SK-N-SH (cell line): Measurements from ENCODE around the gene CCDC102A. TPM values are rescaled to one million over a fixed set of nuclear protein-coding genes. Genes with fewer than 3 reads are reported as not detected.

Experiments used
- CTCF ChIA-PET: fragments of 300-600, 350-600 bp; formaldehyde crosslinking; extraction: SDS; loops from one replicate; lab custom pipeline; 2021; lab: Yijun Ruan, JAX
- POLR2A ChIA-PET: fragments of 350-600 bp; sonication (Branson Sonifier 250); formaldehyde crosslinking; extraction: SDS; loops from one replicate; lab custom pipeline; 2020; ENCODE audit warnings: antibody characterized with exemption, inconsistent platforms; lab: Yijun Ruan, JAX
- DNase-seq: peaks from one replicate; pipeline ENCODE4 v3.0.0; 2012
- H2AFZ ChIP-seq: fragments of 200-600 bp; sonication (generic); 2 replicates; pipeline ENCODE4 v1.8.1; 2016; ENCODE audit warnings: antibody characterized with exemption, mild to moderate bottlenecking, low read depth
- H3F3A ChIP-seq: fragments of 200-600 bp; sonication (generic); replicated peaks from 2 replicates; pipeline ENCODE3; 2016; ENCODE audit warnings: antibody characterized with exemption, mild to moderate bottlenecking; ENCODE audit not compliant: insufficient read depth
- H3K27ac ChIP-seq, 2 experiments: fragments of 200-500 bp in 1 of 2; fragments of 200-600 bp in 1 of 2; sonication (Bioruptor generic) in 1 of 2; sonication (generic), shearing (Covaris generic) in 1 of 2; 2 replicates each; pipeline versions ENCODE4 v1.5.1 to v1.6.1; 2014 to 2016; ENCODE audit warnings: low read depth in 2 of 2, inconsistent platforms in 1 of 2, low read length in 1 of 2, mild to moderate bottlenecking in 1 of 2, mixed read lengths in 1 of 2
- H3K27me3 ChIP-seq: fragments of 200-600 bp; sonication (generic), shearing (Covaris generic); 2 replicates; pipeline ENCODE4 v1.6.1; 2016; ENCODE audit warnings: mixed run types; ENCODE audit not compliant: insufficient read depth
- H3K36me3 ChIP-seq, 2 experiments: fragments of 200-500 bp in 1 of 2; fragments of 200-600 bp in 1 of 2; sonication (Bioruptor generic) in 1 of 2; sonication (generic) in 1 of 2; replicated peaks in 1 of 2; 2 replicates each; pipeline versions ENCODE3 to v1.5.1; 2014 to 2016; ENCODE audit warnings: low read length in 1 of 2, mild to moderate bottlenecking in 1 of 2; ENCODE audit not compliant: insufficient read depth in 2 of 2, control insufficient read depth in 1 of 2
- H3K4me1 ChIP-seq, 2 experiments: fragments of 200-500 bp in 1 of 2; fragments of 200-600 bp in 1 of 2; sonication (Bioruptor generic) in 1 of 2; sonication (generic), shearing (Covaris generic) in 1 of 2; 2 replicates each; pipeline versions ENCODE4 v1.5.1 to v1.6.1; 2014 to 2016; ENCODE audit warnings: low read depth in 1 of 2, low read length in 1 of 2, mixed run types in 1 of 2; ENCODE audit not compliant: insufficient read depth in 2 of 2, control insufficient read depth in 1 of 2
- H3K4me2 ChIP-seq: fragments of 200-600 bp; sonication (generic), shearing (Covaris generic); 2 replicates; pipeline ENCODE4 v1.6.1; 2017; ENCODE audit warnings: mixed run types
- H3K4me3 ChIP-seq, 2 experiments: fragments of 200-500 bp in 1 of 2; fragments of 200-600 bp in 1 of 2; sonication (Bioruptor generic) in 1 of 2; sonication (generic), shearing (Covaris generic) in 1 of 2; 2 replicates each; pipeline versions ENCODE4 v1.5.1 to v1.8.1; 2014 to 2016; ENCODE audit warnings: low read depth in 2 of 2, inconsistent platforms in 1 of 2, low read length in 1 of 2, mild to moderate bottlenecking in 1 of 2, mixed read lengths in 1 of 2, moderate library complexity in 1 of 2
- H3K79me2 ChIP-seq: fragments of 200-600 bp; sonication (generic); 2 replicates; pipeline ENCODE4 v1.8.1; 2017; ENCODE audit warnings: mild to moderate bottlenecking; ENCODE audit not compliant: insufficient read depth
- H3K9ac ChIP-seq: fragments of 200-600 bp; sonication (generic); 2 replicates; pipeline ENCODE4 v1.6.1; 2017; ENCODE audit warnings: mixed run types
- H3K9me2 ChIP-seq: fragments of 200-600 bp; sonication (generic); 2 replicates; pipeline ENCODE4 v1.6.1; 2017; ENCODE audit warnings: mixed run types
- H3K9me3 ChIP-seq: fragments of 200-600 bp; sonication (generic); 2 replicates; pipeline ENCODE4 v1.6.1; 2017; ENCODE audit warnings: mixed run types, mild to moderate bottlenecking, moderate library complexity
- H4K20me1 ChIP-seq: fragments of 200-600 bp; sonication (generic); 2 replicates; pipeline ENCODE4 v1.6.1; 2017; ENCODE audit warnings: mild to moderate bottlenecking, mixed run types; ENCODE audit not compliant: insufficient read depth
- FOSL2 ChIP-seq: IDR thresholded peaks from 2 replicates; pipeline ENCODE4 v1.4.0; 2012; ENCODE audit warnings: low read depth, mild to moderate bottlenecking, moderate library complexity, borderline replicate concordance
- JUND ChIP-seq: IDR thresholded peaks from 2 replicates; pipeline ENCODE4 v1.4.0; 2012
- NFIC ChIP-seq: IDR thresholded peaks from 2 replicates; pipeline ENCODE4 v1.4.0; 2012; ENCODE audit warnings: borderline replicate concordance
- NRF1 ChIP-seq: IDR thresholded peaks from 2 replicates; pipeline ENCODE4 v1.6.1; 2012; ENCODE audit warnings: low read depth, mild to moderate bottlenecking, low read length
- POLR2AphosphoS5 ChIP-seq: IDR thresholded peaks from 2 replicates; pipeline ENCODE4 v1.6.1; 2012; ENCODE audit warnings: low read depth, low read length
- RAD21 ChIP-seq: IDR thresholded peaks from 2 replicates; pipeline ENCODE4 v1.6.1; 2012; ENCODE audit warnings: mild to moderate bottlenecking, low read length
- RCOR1 ChIP-seq: fragments of 150-350 bp; IDR thresholded peaks from 2 replicates; pipeline ENCODE4 v1.6.1; 2017; ENCODE audit warnings: antibody characterized with exemption, low read length
- RXRA ChIP-seq: IDR thresholded peaks from 2 replicates; pipeline ENCODE4 v1.4.0; 2012; ENCODE audit warnings: low read depth, mild to moderate bottlenecking, borderline replicate concordance
- SIN3A ChIP-seq: IDR thresholded peaks from 2 replicates; pipeline ENCODE4 v1.6.1; 2012; ENCODE audit warnings: low read depth, mild to moderate bottlenecking, low read length, moderate library complexity, borderline replicate concordance
- SMC3 ChIP-seq: IDR thresholded peaks from 2 replicates; pipeline ENCODE4 v1.6.1; 2012; ENCODE audit warnings: low read depth, low read length, improper control_type of control experiment
- TAF1 ChIP-seq: IDR thresholded peaks from 2 replicates; pipeline ENCODE4 v1.6.1; 2012; ENCODE audit warnings: low read depth, mild to moderate bottlenecking, low read length, moderate library complexity, borderline replicate concordance
- YY1 ChIP-seq: IDR thresholded peaks from 2 replicates; pipeline ENCODE4 v1.4.0; 2012; ENCODE audit warnings: low read depth, mild to moderate bottlenecking
- WGBS: methylation state at CpG from one replicate; pipeline ENCODE4 v1.1.6; 2017; ENCODE audit warnings: low lambda C conversion rate; 5-methylcytosine and 5-hydroxymethylcytosine counted together
- polyA plus RNA-seq, 3 experiments: library from polyadenylated mRNA; depleted of rRNA; stranded (reverse); fragments of >200 nt; gene quantifications; 2 replicates each; pipeline ENCODE4 v1.2.3, GENCODE V29; 2012
- TF ChIP-seq, protein P1 (sequence below): fragments of 150-350 bp; IDR thresholded peaks from 2 replicates; pipeline ENCODE4 v1.6.1; 2016; ENCODE audit warnings: mild to moderate bottlenecking, low read depth, low read length
- TF ChIP-seq, protein P2 (sequence below): fragments of 200-600 bp; sonication (generic); IDR thresholded peaks from 2 replicates; pipeline ENCODE4 v1.6.1; 2017; ENCODE audit warnings: antibody characterized with exemption, mild to moderate bottlenecking, moderate library complexity
- TF ChIP-seq, protein P3 (sequence below): IDR thresholded peaks from 2 replicates; pipeline ENCODE4; 2012
- TF ChIP-seq, protein P4 (sequence below): IDR thresholded peaks from 2 replicates; pipeline ENCODE4 v1.4.0; 2012; ENCODE audit warnings: low read depth, borderline replicate concordance

CCDC102A gene
- polyA plus RNA-seq, 1 of the 3 experiments (the other 2 are of a cell fraction) = 26.2 TPM

DNA sequence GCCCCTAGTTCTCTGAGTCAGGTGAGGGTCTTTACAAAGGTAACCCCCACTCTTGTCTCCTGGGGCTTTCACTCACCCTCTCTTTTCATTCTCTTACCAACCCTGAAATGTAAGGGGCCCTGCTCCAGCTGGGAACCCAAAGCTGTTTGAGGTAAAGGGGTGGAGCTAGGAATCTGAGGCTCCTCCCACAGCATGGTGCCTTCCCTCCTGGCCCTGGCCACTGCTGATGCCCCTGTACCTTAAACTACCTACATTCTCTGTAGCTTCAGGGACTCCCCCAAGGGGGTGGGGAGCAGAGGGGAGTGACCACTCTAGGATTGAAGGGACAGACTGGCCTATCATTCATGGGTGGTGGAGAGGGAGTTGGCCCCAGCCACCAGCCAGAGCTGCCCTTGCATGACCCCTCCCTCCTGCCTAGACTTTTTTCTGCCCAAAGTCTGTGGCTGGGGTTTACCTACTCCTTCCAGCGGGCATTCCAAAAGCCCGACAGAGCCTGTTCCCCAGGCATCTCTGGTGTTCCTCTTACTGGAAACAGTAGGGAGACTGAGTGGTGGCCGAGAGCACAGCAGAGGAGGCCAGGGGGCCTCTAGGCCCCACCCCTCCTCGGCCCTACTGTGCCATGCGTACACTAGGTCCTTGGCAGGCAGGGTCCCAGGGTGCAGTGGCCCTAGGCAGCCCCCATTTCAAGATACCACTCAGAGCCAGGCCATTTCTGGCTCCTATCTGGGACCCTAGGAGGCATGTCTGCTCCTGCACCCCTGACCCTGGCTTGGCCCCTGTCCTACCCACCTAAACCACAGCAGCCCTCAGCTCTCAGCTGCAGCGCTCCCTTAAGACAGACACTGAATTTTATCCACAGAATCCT is 59.6 kb downstream of the CCDC102A start:
- ChIA-PET CTCF (interaction anchor here (0.6 to 21.0 kb wide), 6 partner anchors 9 to 59 kb away, joined by 3 to 354 read pairs (median 5); partner anchors contain the start of genes DOK4 and POLR2C), POLR2A (interaction anchor here (0.6 to 1.0 kb wide), 5 partner anchors 11 to 1231 kb away, joined by 3 to 4 read pairs (median 3); partner anchors contain the start of genes CIAPIN1 and COQ9)
- no peak overlapping the region for H3K4me3 ChIP-seq
- peaks cover 14 to 94% of the 10 kb centered on the region in 2 experiments for H3K4me1 ChIP-seq
- H3K79me2 ChIP-seq = peaks cover 7% of the 10 kb centered on the region; the same call in 1 of the 2 replicates
- 89% methylated on average over 1 of the region's 6 CpGs for WGBS
- H3K27me3 ChIP-seq = no peaks in the 10 kb centered on the region
- H3K4me2 ChIP-seq = no peak overlapping the region
- H3K36me3 ChIP-seq = peaks cover 4 to 31% of the 10 kb centered on the region in 2 experiments
- DNase-seq = peak; percentile 43
- H3K9ac ChIP-seq = no peak overlapping the region
- 0 out of 2 replicates have a peak, but pooled peaks cover 6% of the 10 kb centered on the region for H4K20me1 ChIP-seq
- H3K27ac ChIP-seq = peak overlapping the region in 1 of 2 experiments; percentile 90; a peak in 2 of 4 replicates
- no peak overlapping the region for H2AFZ ChIP-seq
- no peak for TF ChIP-seq RXRA
- no peak for TF ChIP-seq POLR2AphosphoS5
- no peak for TF ChIP-seq NFIC
- no peak for TF ChIP-seq NRF1
- TF ChIP-seq JUND = no peak
- TF ChIP-seq FOSL2 = no peak
- no peak for TF ChIP-seq RCOR1
- TF ChIP-seq, protein P1, sequence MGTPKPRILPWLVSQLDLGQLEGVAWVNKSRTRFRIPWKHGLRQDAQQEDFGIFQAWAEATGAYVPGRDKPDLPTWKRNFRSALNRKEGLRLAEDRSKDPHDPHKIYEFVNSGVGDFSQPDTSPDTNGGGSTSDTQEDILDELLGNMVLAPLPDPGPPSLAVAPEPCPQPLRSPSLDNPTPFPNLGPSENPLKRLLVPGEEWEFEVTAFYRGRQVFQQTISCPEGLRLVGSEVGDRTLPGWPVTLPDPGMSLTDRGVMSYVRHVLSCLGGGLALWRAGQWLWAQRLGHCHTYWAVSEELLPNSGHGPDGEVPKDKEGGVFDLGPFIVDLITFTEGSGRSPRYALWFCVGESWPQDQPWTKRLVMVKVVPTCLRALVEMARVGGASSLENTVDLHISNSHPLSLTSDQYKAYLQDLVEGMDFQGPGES = no peak
- H3K9me2 ChIP-seq = no peaks in the 10 kb centered on the region
- no peaks in the 10 kb centered on the region for H3K9me3 ChIP-seq
- H3F3A ChIP-seq = peaks cover 9% of the 10 kb centered on the region

DNA sequence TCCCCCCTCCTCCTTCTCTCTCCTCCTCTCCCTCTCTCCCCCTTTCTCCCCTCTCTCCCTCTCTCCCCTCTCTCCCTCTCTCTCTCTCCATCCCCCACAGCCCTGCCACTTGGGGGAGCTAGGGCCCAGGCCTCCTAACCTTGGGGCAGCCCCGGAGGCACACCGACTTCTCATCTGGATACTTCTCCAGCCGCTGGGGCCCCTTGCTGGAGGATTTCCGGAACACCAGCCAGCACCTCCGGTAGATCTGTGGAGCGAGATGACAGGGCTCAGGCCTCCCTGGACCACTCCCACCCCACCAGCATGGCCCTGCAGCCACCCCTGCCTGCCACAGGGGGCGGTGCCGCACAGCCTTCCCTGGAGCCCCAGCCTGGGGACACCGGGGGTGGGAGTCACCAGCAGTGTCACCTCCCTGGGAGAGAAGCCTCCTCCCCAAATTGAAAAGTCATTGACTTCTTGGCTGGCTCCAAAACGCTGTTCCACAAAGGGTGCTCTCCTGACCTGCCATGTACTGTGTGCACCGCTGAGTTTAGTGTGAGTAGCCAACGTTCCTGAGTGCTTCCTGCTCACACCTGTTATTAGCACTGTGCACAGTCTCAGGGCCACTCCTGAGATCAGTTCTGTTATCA is 60.5 kb downstream of the CCDC102A start:
- TF ChIP-seq, protein P2, sequence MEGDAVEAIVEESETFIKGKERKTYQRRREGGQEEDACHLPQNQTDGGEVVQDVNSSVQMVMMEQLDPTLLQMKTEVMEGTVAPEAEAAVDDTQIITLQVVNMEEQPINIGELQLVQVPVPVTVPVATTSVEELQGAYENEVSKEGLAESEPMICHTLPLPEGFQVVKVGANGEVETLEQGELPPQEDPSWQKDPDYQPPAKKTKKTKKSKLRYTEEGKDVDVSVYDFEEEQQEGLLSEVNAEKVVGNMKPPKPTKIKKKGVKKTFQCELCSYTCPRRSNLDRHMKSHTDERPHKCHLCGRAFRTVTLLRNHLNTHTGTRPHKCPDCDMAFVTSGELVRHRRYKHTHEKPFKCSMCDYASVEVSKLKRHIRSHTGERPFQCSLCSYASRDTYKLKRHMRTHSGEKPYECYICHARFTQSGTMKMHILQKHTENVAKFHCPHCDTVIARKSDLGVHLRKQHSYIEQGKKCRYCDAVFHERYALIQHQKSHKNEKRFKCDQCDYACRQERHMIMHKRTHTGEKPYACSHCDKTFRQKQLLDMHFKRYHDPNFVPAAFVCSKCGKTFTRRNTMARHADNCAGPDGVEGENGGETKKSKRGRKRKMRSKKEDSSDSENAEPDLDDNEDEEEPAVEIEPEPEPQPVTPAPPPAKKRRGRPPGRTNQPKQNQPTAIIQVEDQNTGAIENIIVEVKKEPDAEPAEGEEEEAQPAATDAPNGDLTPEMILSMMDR = peak; percentile 49
- no peak for TF ChIP-seq YY1
- peak; percentile 47 for TF ChIP-seq RAD21
- TF ChIP-seq, protein P3, sequence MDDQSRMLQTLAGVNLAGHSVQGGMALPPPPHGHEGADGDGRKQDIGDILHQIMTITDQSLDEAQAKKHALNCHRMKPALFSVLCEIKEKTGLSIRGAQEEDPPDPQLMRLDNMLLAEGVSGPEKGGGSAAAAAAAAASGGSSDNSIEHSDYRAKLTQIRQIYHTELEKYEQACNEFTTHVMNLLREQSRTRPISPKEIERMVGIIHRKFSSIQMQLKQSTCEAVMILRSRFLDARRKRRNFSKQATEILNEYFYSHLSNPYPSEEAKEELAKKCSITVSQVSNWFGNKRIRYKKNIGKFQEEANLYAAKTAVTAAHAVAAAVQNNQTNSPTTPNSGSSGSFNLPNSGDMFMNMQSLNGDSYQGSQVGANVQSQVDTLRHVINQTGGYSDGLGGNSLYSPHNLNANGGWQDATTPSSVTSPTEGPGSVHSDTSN = no peak
- TF ChIP-seq SIN3A = no peak
- TF ChIP-seq, protein P4, sequence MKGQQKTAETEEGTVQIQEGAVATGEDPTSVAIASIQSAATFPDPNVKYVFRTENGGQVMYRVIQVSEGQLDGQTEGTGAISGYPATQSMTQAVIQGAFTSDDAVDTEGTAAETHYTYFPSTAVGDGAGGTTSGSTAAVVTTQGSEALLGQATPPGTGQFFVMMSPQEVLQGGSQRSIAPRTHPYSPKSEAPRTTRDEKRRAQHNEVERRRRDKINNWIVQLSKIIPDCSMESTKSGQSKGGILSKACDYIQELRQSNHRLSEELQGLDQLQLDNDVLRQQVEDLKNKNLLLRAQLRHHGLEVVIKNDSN = no peak
- no peak for TF ChIP-seq TAF1
- peak; percentile 15; the same call in 1 of the 2 replicates for TF ChIP-seq SMC3
- TF ChIP-seq JUND = no peak
- no peaks in the 10 kb centered on the region for H3K27me3 ChIP-seq
- no peak overlapping the region for H3K9ac ChIP-seq
- POLR2A ChIA-PET = interaction anchor here (0.6 to 5.1 kb wide), 5 partner anchors 8 to 1230 kb away, joined by 3 to 52 read pairs (median 4); partner anchors contain the start of genes CIAPIN1, COQ9 and DOK4
- DNase-seq = peak; percentile 83
- no peak overlapping the region for H2AFZ ChIP-seq
- H3K9me3 ChIP-seq = no peaks in the 10 kb centered on the region
- no peak overlapping the region; a peak in 1 of 4 replicates for H3K4me3 ChIP-seq
- 43% methylated on average over 9 of the region's 12 CpGs for WGBS
- H3K79me2 ChIP-seq = peaks cover 7% of the 10 kb centered on the region; the same call in 1 of the 2 replicates
- no peaks in the 10 kb centered on the region for H3K9me2 ChIP-seq
- CTCF ChIA-PET = interaction anchor here (0.7 to 21.0 kb wide), 6 partner anchors 12 to 58 kb away, joined by 4 to 354 read pairs (median 6); partner anchors contain the start of genes CIAPIN1, COQ9 and POLR2C
- peak overlapping the region in 1 of 2 experiments; percentile 90; a peak in 2 of 4 replicates for H3K27ac ChIP-seq
- H3F3A ChIP-seq = peaks cover 4% of the 10 kb centered on the region
- 0 out of 2 replicates have a peak, but pooled peaks cover 6% of the 10 kb centered on the region for H4K20me1 ChIP-seq
- peaks cover 14 to 97% of the 10 kb centered on the region in 2 experiments for H3K4me1 ChIP-seq
- peaks cover 6 to 37% of the 10 kb centered on the region in 2 experiments for H3K36me3 ChIP-seq
- H3K4me2 ChIP-seq = no peak overlapping the region
